Peyer's patch (tissue), 4 donors: ENCODE measurements around the gene PPM1E.

Experiments
- CTCF ChIP-seq, 6 experiments: fragments of 450-650 bp in 4 of 6; fragments of 200-600 bp in 2 of 6; sonication (generic) in 1 of 6; IDR thresholded peaks; one replicate each; pipeline ENCODE4 v1.5.1; 2017 to 2019; ENCODE audit warnings: antibody characterized with exemption in 6 of 6, mild to moderate bottlenecking in 3 of 6, moderate library complexity in 1 of 6
- POLR2A ChIP-seq, 2 donors: fragments of 450-650 bp; IDR thresholded peaks; one replicate each; pipeline ENCODE4 v1.5.1; 2017; ENCODE audit warnings: antibody characterized with exemption in 2 of 2, mild to moderate bottlenecking in 2 of 2, moderate library complexity in 2 of 2

GRCh38 chr17:58873926-58874325, 118.3 kb downstream of the PPM1E start:
- TF ChIP-seq POLR2A (IDR thresholded peaks at IDR 0.05) (no peak), CTCF (IDR thresholded peaks at IDR 0.05) (no peak)
